ENCODE data around the gene RPS16.
"Not testable (repeated sequence)": the region's sequence is repeated elsewhere in the genome, so short reads cannot be mapped to it uniquely, and the experiment has no call there.

GRCh38 chr19:39451257-39451656, 15.5 kb upstream of the RPS16 start:
- TF ChIP-seq CTCF (IDR thresholded peaks at IDR 0.05 in 8 of 11, conservative IDR thresholded peaks at IDR 0.05 in 3 of 11); POLR2A (IDR thresholded peaks at IDR 0.05); POLR2AphosphoS5 (IDR thresholded peaks at IDR 0.05): not testable (repeated sequence)

Data from spleen (tissue), 7 donors.